ACC112 (cell line): Measurements from ENCODE around the gene MED27.

ENCODE experiments used
- H2AFZ ChIP-seq: fragments of 200-600 bp; sonication (generic); one replicate; pipeline ENCODE4 v1.6.0; 2017; ENCODE audit warnings: antibody characterized with exemption, low read length; ENCODE audit not compliant: unreplicated experiment
- H3K27ac ChIP-seq: fragments of 200-600 bp; sonication (generic); 2 replicates; pipeline ENCODE4 v1.5.1; 2014; ENCODE audit warnings: low read depth, mild to moderate bottlenecking, antibody characterized with exemption, low read length, moderate library complexity
- H3K27me3 ChIP-seq: fragments of 200-600 bp; sonication (generic); 2 replicates; pipeline ENCODE4 v1.6.1; 2014; ENCODE audit warnings: mild to moderate bottlenecking, antibody characterized with exemption, low read length, moderate library complexity, mixed read lengths; ENCODE audit not compliant: insufficient read depth
- H3K36me3 ChIP-seq: fragments of 200-600 bp; sonication (generic); 2 replicates; pipeline ENCODE4 v1.6.1; 2016; ENCODE audit warnings: mild to moderate bottlenecking, antibody characterized with exemption, low read length, moderate library complexity, mixed read lengths; ENCODE audit not compliant: insufficient read depth
- H3K4me1 ChIP-seq: fragments of 200-600 bp; sonication (generic); one replicate; pipeline ENCODE4 v1.6.1; 2016; ENCODE audit warnings: low read length, mixed read lengths; ENCODE audit not compliant: insufficient read depth, unreplicated experiment, control insufficient read depth
- H3K4me3 ChIP-seq: fragments of 200-600 bp; sonication (generic); 2 replicates; pipeline ENCODE4 v1.5.1; 2014; ENCODE audit warnings: mild to moderate bottlenecking, low read depth, low read length
- H3K79me2 ChIP-seq: fragments of 200-600 bp; sonication (generic); one replicate; pipeline ENCODE4 v1.6.0; 2016; ENCODE audit warnings: low read length; ENCODE audit not compliant: control insufficient read depth, unreplicated experiment, insufficient read depth

MED27 gene

DNA sequence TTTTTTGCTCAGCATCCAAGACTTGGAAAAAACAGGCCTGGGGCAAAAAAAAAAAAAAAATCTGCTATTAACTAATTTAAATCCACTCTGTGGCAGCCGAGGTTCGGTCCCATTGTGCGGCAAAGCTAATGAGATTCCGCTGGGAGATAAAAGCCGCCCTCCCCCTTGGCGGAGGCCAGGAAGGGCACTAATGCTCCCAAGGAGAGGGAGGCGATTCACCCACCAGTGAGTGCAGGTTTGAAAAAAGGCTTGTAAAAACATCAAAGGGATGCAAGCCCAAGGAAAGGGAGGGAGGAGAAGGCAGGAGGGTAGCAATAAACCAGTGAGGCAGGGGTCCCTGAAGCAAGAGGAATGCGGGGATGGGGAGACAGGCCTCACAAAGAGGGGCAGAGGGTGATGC lies 210.3 kb downstream of the MED27 start:
- Histone ChIP-seq H3K4me3 (no peak overlapping the region), H3K27ac (no peak overlapping the region), H3K4me1 (no peaks in the 10 kb centered on the region), H2AFZ (no peak overlapping the region), H3K27me3 (no peaks in the 10 kb centered on the region), H3K79me2 (no peaks in the 10 kb centered on the region), H3K36me3 (no peaks in the 10 kb centered on the region)

DNA sequence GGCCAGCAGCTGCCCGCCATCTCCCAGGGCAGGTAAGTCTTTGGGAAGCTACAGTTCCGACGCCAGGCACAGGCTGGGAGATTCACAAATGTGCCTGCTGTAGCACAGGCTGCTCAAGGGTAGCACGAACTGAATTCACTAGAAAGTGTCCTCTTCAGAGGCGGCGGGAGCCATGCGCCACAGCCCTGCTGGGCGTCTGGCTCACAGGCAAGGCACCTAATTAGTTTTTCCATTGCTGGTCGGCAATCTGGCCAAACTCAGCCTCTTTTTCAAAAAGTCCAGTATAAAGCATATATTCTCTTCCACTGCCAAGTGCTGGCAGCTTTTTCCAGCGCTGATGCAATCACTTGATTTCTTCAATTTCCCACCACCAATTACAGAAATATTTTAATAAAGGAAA lies 210.9 kb downstream of the MED27 start:
- no peaks in the 10 kb centered on the region for H3K36me3 ChIP-seq
- H3K4me1 ChIP-seq = no peaks in the 10 kb centered on the region
- H3K27me3 ChIP-seq = no peaks in the 10 kb centered on the region
- H3K27ac ChIP-seq = no peak overlapping the region
- no peak overlapping the region for H2AFZ ChIP-seq
- no peak overlapping the region for H3K4me3 ChIP-seq
- H3K79me2 ChIP-seq = no peaks in the 10 kb centered on the region

DNA sequence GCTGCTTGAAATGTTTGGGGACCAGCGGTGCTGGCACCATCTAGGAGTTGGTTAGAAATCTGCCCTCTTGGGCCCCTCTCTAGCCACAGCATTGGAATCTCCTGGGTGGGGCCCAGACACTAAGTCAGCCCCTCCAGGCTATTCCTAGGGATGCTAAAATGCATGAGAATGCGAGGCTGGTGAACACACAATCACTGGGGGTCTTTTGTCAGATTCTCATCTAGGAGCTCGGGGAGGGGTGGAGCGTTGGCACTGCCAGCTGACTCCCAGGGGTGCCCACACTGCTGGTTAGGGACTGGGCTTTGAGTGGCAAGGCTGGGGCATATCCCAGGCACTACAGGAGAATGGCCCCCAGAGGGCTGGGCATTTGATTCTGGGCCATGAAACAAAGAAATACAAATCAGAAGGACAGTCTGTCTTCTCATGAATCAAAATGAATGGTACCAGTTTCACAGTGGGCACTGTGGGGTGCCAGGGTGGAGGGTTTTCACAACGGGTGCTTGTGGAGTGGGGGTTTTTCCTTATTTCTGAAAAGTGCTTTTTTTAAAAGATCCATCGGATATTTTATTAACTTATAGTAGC lies 212.0 kb downstream of the MED27 start:
- Histone ChIP-seq H3K27me3 (no peaks in the 10 kb centered on the region), H3K79me2 (no peaks in the 10 kb centered on the region), H3K4me1 (no peaks in the 10 kb centered on the region), H3K36me3 (no peaks in the 10 kb centered on the region), H3K4me3 (no peak overlapping the region), H2AFZ (no peak overlapping the region), H3K27ac (no peak overlapping the region)

DNA sequence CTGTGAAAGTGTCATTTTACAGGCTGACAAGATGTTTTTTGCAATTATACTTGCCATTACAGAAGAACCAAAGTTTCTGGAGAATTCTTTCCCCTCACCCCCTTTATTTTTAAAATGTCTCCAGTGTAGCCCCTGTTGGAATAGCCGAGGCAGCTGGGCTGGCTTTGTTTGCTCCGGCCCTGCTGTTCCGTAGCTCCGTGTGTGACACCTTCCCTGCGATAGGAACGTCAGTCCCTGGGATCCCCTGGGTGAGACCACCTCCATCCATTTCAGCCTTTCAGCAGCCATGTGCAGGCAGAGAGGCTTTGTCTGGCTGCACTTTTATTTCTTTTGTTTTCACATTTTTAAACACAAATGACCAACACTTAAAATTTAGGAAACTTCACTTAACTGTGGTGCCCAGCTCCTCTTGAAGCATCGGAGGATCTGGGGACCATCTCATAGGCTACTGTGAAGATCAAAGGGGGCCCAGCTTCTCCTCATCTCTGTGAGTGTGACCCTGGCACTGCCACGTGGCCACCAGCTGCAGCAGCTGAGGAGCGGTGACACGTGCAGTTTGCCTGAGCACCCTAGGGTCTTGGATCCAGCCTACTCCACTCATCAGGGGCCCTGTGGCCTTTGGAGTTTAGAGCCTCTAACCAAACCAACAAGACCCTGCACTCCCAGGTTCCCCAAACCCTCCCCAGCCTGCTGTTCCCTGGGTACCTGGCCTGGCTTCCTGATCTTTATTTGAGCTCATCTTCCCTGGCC lies 214.0 kb downstream of the MED27 start:
- Histone ChIP-seq H3K79me2 (no peaks in the 10 kb centered on the region), H3K36me3 (no peaks in the 10 kb centered on the region), H3K27me3 (no peaks in the 10 kb centered on the region), H2AFZ (no peak overlapping the region), H3K27ac (no peak overlapping the region), H3K4me1 (no peaks in the 10 kb centered on the region), H3K4me3 (no peak overlapping the region)

DNA sequence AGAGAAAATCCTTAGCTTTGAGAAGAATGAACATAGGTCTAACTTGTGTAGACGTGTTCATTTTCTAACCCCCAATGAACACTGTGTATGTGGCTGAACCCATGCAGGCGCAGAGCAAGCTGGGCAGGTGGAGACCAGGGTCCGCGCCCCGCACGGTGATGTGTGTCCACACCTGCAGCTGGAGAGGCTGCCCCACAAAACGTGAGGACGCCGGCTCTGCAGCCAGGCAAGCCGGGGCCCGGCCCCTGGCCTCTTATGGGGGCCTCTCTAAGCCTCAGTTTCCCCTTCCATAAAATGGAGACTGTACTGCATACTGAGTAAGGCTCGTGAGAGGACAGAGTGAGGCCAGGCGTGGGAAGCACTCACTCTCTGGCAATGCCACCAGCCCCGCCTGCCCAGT lies 215.1 kb downstream of the MED27 start:
- Histone ChIP-seq H3K4me3 (no peak overlapping the region), H3K27ac (no peak overlapping the region), H3K27me3 (no peaks in the 10 kb centered on the region), H3K4me1 (no peaks in the 10 kb centered on the region), H2AFZ (no peak overlapping the region), H3K36me3 (no peaks in the 10 kb centered on the region), H3K79me2 (no peaks in the 10 kb centered on the region)

DNA sequence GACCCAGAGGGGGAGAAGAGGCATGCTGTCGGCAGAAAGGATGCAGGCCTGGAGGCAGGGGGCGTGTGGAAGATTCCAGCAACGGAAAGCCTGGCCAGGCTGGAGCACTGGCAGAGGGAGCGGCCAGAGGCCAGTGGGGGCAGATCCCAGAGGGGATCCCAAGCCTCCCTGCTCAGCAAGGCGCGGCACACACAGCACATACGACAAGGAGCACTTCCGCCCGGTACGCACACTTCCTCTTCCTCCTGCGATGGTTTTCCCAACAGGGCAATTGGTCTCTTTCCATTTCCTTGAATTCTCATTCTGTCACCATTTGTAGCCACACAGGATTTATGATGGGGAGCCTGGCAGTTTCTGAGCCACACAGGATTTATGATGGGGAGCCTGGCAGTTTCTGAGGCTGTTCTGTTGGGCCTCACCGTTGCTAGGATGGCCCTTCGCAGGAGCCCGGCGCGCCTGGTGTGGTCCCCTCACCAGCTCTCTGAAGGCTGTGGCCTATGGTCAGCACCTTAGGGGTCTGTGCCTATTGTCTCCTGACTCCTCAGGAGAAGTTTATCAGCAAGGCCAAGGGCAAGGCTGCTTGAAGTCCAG lies 216.3 kb downstream of the MED27 start:
- Histone ChIP-seq H3K36me3 (no peaks in the 10 kb centered on the region), H3K4me1 (no peaks in the 10 kb centered on the region), H3K27ac (no peak overlapping the region), H3K27me3 (no peaks in the 10 kb centered on the region), H2AFZ (no peak overlapping the region), H3K79me2 (no peaks in the 10 kb centered on the region), H3K4me3 (no peak overlapping the region)

DNA sequence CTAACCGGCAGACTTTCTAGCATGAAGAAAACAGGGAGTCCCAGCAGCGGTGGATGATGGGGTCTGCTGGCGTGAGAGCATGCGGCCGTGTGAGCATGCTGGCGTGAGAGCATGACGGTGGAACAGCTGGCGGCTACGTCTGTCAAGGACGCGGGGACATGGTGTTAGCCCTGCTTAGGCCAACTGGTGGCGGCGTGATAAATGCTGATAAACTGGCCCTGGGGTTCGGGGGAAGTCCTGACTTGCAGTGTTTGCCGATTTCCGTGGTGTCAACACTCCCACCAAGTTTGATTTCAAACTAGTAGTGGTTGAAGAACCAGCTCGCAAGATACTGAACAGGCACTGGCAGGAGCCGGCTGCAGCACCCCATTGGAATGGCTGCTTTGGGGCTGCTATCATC lies 217.4 kb downstream of the MED27 start:
- Histone ChIP-seq H3K79me2 (no peaks in the 10 kb centered on the region), H3K27me3 (no peaks in the 10 kb centered on the region), H2AFZ (no peak overlapping the region), H3K36me3 (no peaks in the 10 kb centered on the region), H3K27ac (no peak overlapping the region), H3K4me1 (no peaks in the 10 kb centered on the region), H3K4me3 (no peak overlapping the region)

DNA sequence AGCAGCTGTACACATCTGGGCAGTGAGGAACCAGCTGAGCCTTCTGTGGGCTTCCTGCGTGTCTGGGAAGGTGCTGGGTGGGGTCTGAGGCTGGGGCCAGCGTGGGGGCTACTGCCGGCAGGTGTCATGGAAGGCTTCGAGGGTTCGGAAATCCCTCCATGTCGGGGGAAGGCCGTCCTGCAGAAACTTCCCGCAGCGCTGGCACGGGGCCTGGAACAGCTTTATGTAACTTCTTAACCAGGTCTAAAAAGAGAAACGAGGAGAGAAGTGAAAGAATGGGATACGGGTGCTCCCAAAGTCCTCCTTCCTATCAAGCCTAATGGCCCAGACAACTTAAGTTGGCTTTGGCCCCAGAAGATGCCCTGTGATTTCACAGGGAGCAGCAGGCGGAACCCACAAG lies 219.2 kb downstream of the MED27 start:
- Histone ChIP-seq H3K4me3 (no peak overlapping the region), H3K27ac (no peak overlapping the region), H3K4me1 (no peaks in the 10 kb centered on the region), H3K79me2 (no peaks in the 10 kb centered on the region), H3K36me3 (no peaks in the 10 kb centered on the region), H2AFZ (no peak overlapping the region), H3K27me3 (no peaks in the 10 kb centered on the region)

DNA sequence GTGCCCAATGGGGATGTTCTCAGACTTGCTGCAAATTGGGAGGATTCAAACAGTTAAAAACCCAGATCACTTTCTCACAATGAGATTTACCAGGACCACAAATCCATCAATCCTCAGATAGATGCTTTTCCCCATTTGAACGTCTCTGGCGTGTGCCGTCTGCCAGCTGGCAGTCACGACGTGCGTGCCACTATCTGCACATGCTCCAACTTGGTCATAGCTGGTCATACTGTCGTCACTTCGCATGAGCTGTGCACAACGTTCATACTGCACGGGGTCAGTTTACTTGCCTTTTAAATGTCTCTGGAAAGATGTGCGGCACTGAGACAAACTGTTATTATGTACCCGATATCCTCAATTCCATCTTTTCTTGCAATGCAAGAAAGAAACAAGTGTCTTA lies 221.5 kb downstream of the MED27 start:
- no peak overlapping the region for H3K27ac ChIP-seq
- H2AFZ ChIP-seq = no peak overlapping the region
- H3K4me1 ChIP-seq = no peaks in the 10 kb centered on the region
- no peaks in the 10 kb centered on the region for H3K36me3 ChIP-seq
- no peaks in the 10 kb centered on the region for H3K79me2 ChIP-seq
- no peak overlapping the region for H3K4me3 ChIP-seq
- H3K27me3 ChIP-seq = no peaks in the 10 kb centered on the region

DNA sequence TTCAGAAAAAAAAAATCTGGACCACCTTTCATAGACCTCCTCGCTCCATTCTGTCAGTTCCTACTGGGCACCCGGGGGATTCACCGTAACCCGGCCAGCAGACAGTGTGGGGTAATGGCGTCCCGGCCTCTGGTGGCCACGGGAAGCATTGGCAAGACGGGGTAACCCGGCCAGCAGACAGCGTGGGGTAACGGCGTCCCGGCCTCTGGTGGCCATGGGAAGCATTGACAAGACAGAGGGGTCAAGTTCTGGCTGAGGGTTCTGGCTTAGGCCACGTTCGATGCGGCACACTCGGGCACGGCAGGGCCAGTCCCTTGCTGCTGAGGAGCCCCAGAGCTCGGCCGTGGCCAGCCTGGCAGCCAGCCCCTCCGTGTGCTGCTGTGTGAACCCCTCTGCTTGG lies 223.6 kb downstream of the MED27 start:
- no peak overlapping the region for H3K27ac ChIP-seq
- no peak overlapping the region for H3K4me3 ChIP-seq
- no peaks in the 10 kb centered on the region for H3K79me2 ChIP-seq
- H2AFZ ChIP-seq = no peak overlapping the region
- H3K4me1 ChIP-seq = no peaks in the 10 kb centered on the region
- H3K27me3 ChIP-seq = no peaks in the 10 kb centered on the region
- H3K36me3 ChIP-seq = no peaks in the 10 kb centered on the region
